ENCODE measurements around the gene RASAL1. TPM values are rescaled to one million over a fixed set of nuclear protein-coding genes. Genes with fewer than 3 reads are reported as not detected.

The RASAL1 gene
- total RNA-seq, 1 donor = not detected

DNA sequence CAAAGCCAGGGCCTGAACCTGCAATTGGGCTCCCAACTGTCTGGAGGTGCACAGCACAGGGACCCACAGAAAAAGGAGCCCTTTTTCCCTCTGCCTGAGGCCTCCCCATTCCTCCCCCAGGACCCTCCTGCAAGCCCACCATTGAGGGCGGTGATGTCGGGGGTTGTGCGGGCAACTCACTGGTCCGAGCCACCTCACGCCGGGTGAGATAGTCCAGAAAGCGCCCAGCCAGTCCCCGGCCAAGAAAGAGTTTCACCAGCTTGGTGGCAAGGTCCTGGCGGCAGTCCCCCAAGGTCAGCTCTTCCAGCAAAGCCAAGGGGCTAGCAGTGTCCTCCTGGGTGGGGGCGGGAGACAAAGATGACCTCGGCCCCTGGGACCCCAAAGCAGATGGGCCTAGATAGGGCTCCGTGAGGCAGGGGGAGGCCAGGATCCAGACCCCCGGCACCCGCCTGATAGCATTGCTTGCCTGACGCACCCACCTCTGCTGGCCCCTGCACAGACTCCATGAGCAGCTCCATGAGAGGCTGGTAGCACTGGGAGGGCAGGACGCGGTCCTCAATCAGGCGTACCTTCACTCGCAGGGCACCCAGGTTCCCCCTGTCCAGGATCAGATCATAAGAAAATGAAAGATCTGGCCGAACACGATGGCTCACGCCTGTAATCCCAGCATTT lies 20.0 kb downstream of the RASAL1 start:
- no peak overlapping the region for H3K4me2 ChIP-seq (ENCODE audit: insufficient read depth, low read length)
- no peaks in the 10 kb centered on the region for H3K4me1 ChIP-seq (ENCODE audit: insufficient read depth, low read length)
- H2AFZ ChIP-seq (ENCODE audit: low read length) = no peak overlapping the region
- H3K9me3 ChIP-seq (ENCODE audit: low read depth, low read length) = no peaks in the 10 kb centered on the region
- TF ChIP-seq, protein P1, sequence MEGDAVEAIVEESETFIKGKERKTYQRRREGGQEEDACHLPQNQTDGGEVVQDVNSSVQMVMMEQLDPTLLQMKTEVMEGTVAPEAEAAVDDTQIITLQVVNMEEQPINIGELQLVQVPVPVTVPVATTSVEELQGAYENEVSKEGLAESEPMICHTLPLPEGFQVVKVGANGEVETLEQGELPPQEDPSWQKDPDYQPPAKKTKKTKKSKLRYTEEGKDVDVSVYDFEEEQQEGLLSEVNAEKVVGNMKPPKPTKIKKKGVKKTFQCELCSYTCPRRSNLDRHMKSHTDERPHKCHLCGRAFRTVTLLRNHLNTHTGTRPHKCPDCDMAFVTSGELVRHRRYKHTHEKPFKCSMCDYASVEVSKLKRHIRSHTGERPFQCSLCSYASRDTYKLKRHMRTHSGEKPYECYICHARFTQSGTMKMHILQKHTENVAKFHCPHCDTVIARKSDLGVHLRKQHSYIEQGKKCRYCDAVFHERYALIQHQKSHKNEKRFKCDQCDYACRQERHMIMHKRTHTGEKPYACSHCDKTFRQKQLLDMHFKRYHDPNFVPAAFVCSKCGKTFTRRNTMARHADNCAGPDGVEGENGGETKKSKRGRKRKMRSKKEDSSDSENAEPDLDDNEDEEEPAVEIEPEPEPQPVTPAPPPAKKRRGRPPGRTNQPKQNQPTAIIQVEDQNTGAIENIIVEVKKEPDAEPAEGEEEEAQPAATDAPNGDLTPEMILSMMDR (IDR thresholded peaks at IDR 0.05; ENCODE audit: extremely low read depth, low read depth, low read length) = no peak
- H4K20me1 ChIP-seq (ENCODE audit: insufficient read depth, low read length) = no peaks in the 10 kb centered on the region
- DNase-seq (ENCODE audit: insufficient read length, low spot score, missing footprints) = peak; percentile 36
- H3K27ac ChIP-seq (ENCODE audit: low read depth, low read length) = no peak overlapping the region
- no peaks in the 10 kb centered on the region for H3K79me2 ChIP-seq (ENCODE audit: insufficient read depth, low read length)
- no peaks in the 10 kb centered on the region for H3K36me3 ChIP-seq (ENCODE audit: insufficient read depth, low read length)
- no peak overlapping the region for H3K4me3 ChIP-seq (ENCODE audit: insufficient read depth, low read length)
- peaks cover 6% of the 10 kb centered on the region for H3K27me3 ChIP-seq (ENCODE audit: insufficient read depth, low read length)

DNA sequence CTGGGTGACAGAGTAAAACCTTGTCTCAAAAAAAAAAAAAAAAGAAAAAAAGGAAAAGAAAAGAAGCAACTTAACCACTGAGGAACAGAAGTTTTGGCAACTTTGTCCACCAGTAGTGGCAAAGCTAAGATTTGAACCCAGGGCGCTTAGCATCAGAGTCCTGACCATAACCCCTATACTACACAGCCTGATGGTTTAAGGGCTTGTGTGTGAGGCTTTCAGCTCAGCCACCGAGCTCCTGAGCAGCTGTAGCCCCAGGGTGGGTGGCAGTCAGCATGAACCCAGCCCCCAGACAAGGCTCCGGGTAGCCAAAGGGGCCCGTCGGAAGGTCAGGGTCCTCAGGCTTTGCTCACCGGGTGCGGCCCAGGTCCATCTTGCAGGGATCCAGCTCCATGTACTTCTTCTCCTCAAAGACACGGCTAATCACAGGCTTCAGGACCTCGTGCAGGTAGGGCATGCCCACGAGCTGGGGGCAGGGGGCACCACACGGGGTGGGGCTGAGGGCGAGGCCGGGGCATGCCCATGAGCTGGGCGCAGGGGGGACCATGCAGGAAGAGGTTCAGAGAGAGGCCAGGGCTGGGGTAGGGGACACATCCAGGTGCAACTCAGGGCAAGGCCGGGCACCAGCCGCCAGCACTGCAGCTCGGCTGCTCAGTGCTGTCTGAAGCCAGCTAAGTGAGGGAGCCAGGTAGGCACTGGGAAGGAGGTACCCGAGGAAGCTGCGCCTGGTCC lies 20.9 kb downstream of the RASAL1 start:
- peak; percentile 55 for DNase-seq (ENCODE audit: insufficient read length, low spot score, missing footprints)
- H3K4me1 ChIP-seq (ENCODE audit: insufficient read depth, low read length) = no peaks in the 10 kb centered on the region
- H3K79me2 ChIP-seq (ENCODE audit: insufficient read depth, low read length) = no peaks in the 10 kb centered on the region
- H3K4me3 ChIP-seq (ENCODE audit: insufficient read depth, low read length) = no peak overlapping the region
- no peaks in the 10 kb centered on the region for H3K36me3 ChIP-seq (ENCODE audit: insufficient read depth, low read length)
- H3K27ac ChIP-seq (ENCODE audit: low read depth, low read length) = no peak overlapping the region
- H3K4me2 ChIP-seq (ENCODE audit: insufficient read depth, low read length) = no peak overlapping the region
- H3K27me3 ChIP-seq (ENCODE audit: insufficient read depth, low read length) = peaks cover 6% of the 10 kb centered on the region
- TF ChIP-seq, protein P1 (IDR thresholded peaks at IDR 0.05; ENCODE audit: extremely low read depth, low read depth, low read length) = no peak
- no peak overlapping the region for H2AFZ ChIP-seq (ENCODE audit: low read length)
- no peaks in the 10 kb centered on the region for H3K9me3 ChIP-seq (ENCODE audit: low read depth, low read length)
- no peaks in the 10 kb centered on the region for H4K20me1 ChIP-seq (ENCODE audit: insufficient read depth, low read length)

DNA sequence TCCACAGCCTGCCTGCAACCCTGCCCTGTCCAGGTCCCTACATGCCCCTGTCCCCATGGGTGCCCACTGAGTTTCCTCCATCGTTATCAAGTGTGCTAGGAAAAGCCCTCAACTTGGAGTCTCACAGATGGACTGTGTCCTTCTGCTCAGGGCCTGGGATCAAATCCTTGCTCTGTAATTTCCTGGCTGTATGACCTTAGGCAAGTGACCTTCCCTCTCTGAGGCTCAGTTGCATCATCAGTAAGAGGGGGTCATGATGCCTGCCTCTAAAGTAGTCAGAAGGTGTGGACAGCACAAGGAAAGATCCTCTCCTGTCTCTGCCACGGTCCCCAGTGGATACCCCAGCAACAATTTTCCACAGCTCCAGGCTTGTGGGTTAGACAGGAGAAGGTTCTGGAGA lies 22.2 kb downstream of the RASAL1 start:
- no peak overlapping the region for H3K27ac ChIP-seq (ENCODE audit: low read depth, low read length)
- H3K27me3 ChIP-seq (ENCODE audit: insufficient read depth, low read length) = peaks cover 6% of the 10 kb centered on the region
- TF ChIP-seq, protein P1 (IDR thresholded peaks at IDR 0.05; ENCODE audit: extremely low read depth, low read depth, low read length) = no peak
- H3K4me1 ChIP-seq (ENCODE audit: insufficient read depth, low read length) = no peaks in the 10 kb centered on the region
- H3K4me2 ChIP-seq (ENCODE audit: insufficient read depth, low read length) = no peak overlapping the region
- H3K4me3 ChIP-seq (ENCODE audit: insufficient read depth, low read length) = no peak overlapping the region
- DNase-seq (ENCODE audit: insufficient read length, low spot score, missing footprints) = peak; percentile 75
- no peaks in the 10 kb centered on the region for H3K9me3 ChIP-seq (ENCODE audit: low read depth, low read length)
- H3K79me2 ChIP-seq (ENCODE audit: insufficient read depth, low read length) = no peaks in the 10 kb centered on the region
- no peaks in the 10 kb centered on the region for H3K36me3 ChIP-seq (ENCODE audit: insufficient read depth, low read length)
- no peaks in the 10 kb centered on the region for H4K20me1 ChIP-seq (ENCODE audit: insufficient read depth, low read length)
- H2AFZ ChIP-seq (ENCODE audit: low read length) = no peak overlapping the region

Data from osteoblast (primary cell).